HEK293 (cell line): ENCODE data around the gene MRPL44.

ENCODE experiments used
- CTCF ChIA-PET: fragments of 350-600 bp; formaldehyde crosslinking; extraction: SDS; loops from one replicate; lab custom pipeline; 2021; ENCODE audit warnings: antibody characterized with exemption; lab: Yijun Ruan, JAX
- POLR2A ChIA-PET: fragments of 300-600 bp; formaldehyde crosslinking; extraction: SDS; loops from one replicate; lab custom pipeline; 2020; ENCODE audit warnings: antibody characterized with exemption, inconsistent platforms; lab: Yijun Ruan, JAX
- H3K27ac ChIP-seq: fragments of 200-500 bp; sonication (Bioruptor generic); 2 replicates; pipeline ENCODE4 v1.5.1; 2014; ENCODE audit warnings: low read depth, low read length, control low read depth, inconsistent platforms; ENCODE audit errors: extremely low read depth
- H3K36me3 ChIP-seq, 2 experiments: fragments of 200-500 bp in 1 of 2; sonication (Bioruptor generic) in 1 of 2; 1 replicate in 1 of 2; 2 replicates in 1 of 2; pipeline ENCODE4 v1.5.1; 2014 to 2017; ENCODE audit warnings: inconsistent platforms in 2 of 2, low read length in 2 of 2; ENCODE audit not compliant: control insufficient read depth in 2 of 2, insufficient read depth in 1 of 2
- H3K4me1 ChIP-seq: fragments of 200-500 bp; sonication (Bioruptor generic); 2 replicates; pipeline ENCODE4 v1.5.1; 2014; ENCODE audit warnings: mild to moderate bottlenecking, low read length, inconsistent platforms; ENCODE audit not compliant: control insufficient read depth, insufficient read depth
- H3K4me3 ChIP-seq: 2 replicates; pipeline ENCODE4 v1.5.1; 2011; ENCODE audit warnings: low read depth, mild to moderate bottlenecking, control low read depth, low read length, moderate library complexity
- H3K9me3 ChIP-seq: fragments of 200-500 bp; sonication (Bioruptor generic); 2 replicates; pipeline ENCODE4 v1.5.1; 2014; ENCODE audit warnings: low read depth, low read length, inconsistent platforms; ENCODE audit not compliant: control insufficient read depth, insufficient read depth
- HOXD13 ChIP-seq: sonication (generic); formaldehyde crosslinking; IDR thresholded peaks from 2 replicates; pipeline ENCODE4 v1.8.0; 2022; ENCODE audit warnings: missing genetic modification reagents, borderline replicate concordance
- TRIM28 ChIP-seq: IDR thresholded peaks from 2 replicates; pipeline ENCODE4 v1.6.1; 2011; ENCODE audit warnings: low read length, control low read depth, borderline replicate concordance
- TSHZ1 ChIP-seq: fragments of 450-650 bp; formaldehyde crosslinking; IDR thresholded peaks from 2 replicates; pipeline ENCODE4 v1.5.1; 2016; ENCODE audit warnings: missing biosample characterization, missing genetic modification characterization, borderline replicate concordance
- WT1 ChIP-seq: fragments of 450-650 bp; formaldehyde crosslinking; IDR thresholded peaks from 2 replicates; pipeline ENCODE4 v1.5.1; 2016; ENCODE audit warnings: missing biosample characterization, missing genetic modification characterization
- ZBTB44 ChIP-seq: fragments of 450-650 bp; IDR thresholded peaks from 2 replicates; pipeline ENCODE4 v1.5.1; 2018; ENCODE audit warnings: missing biosample characterization, mild to moderate bottlenecking, missing genetic modification characterization
- ZNF26 ChIP-seq: fragments of 450-650 bp; formaldehyde crosslinking; IDR thresholded peaks from 2 replicates; pipeline ENCODE4 v1.5.1; 2016; ENCODE audit warnings: missing biosample characterization, missing genetic modification characterization
- ZNF280D ChIP-seq: fragments of 450-650 bp; formaldehyde crosslinking; IDR thresholded peaks from 2 replicates; pipeline ENCODE4 v1.5.1; 2016; ENCODE audit warnings: missing biosample characterization, missing genetic modification characterization
- ZNF292 ChIP-seq: fragments of 450-650 bp; formaldehyde crosslinking; IDR thresholded peaks from 2 replicates; pipeline ENCODE4 v1.5.1; 2016; ENCODE audit warnings: low read depth, missing biosample characterization, missing genetic modification characterization, borderline replicate concordance
- ZNF366 ChIP-seq: fragments of 450-650 bp; formaldehyde crosslinking; conservative IDR thresholded peaks from 2 replicates; pipeline ENCODE4 v1.5.1; 2016; ENCODE audit warnings: missing biosample characterization, missing genetic modification characterization
- ZNF391 ChIP-seq: fragments of 450-650 bp; formaldehyde crosslinking; IDR thresholded peaks from 2 replicates; pipeline ENCODE4 v1.5.1; 2016; ENCODE audit warnings: low read depth, missing biosample characterization, missing genetic modification characterization, borderline replicate concordance
- ZNF394 ChIP-seq: fragments of 450-650 bp; formaldehyde crosslinking; IDR thresholded peaks from 2 replicates; pipeline ENCODE4 v1.5.1; 2016; ENCODE audit warnings: missing biosample characterization, missing genetic modification characterization, mild to moderate bottlenecking, moderate library complexity, borderline replicate concordance
- ZNF544 ChIP-seq: fragments of 450-650 bp; formaldehyde crosslinking; IDR thresholded peaks from 2 replicates; pipeline ENCODE4 v1.5.0; 2017; ENCODE audit warnings: missing biosample characterization, missing genetic modification characterization
- ZNF580 ChIP-seq: fragments of 450-650 bp; formaldehyde crosslinking; IDR thresholded peaks from 2 replicates; pipeline ENCODE4 v1.5.1; 2016; ENCODE audit warnings: missing biosample characterization, missing genetic modification characterization
- ZNF626 ChIP-seq: fragments of 450-650 bp; sonication (Bioruptor Pico); formaldehyde crosslinking; IDR thresholded peaks from 2 replicates; pipeline ENCODE4 v1.5.1; 2018; ENCODE audit warnings: missing biosample characterization, missing genetic modification characterization, inconsistent platforms
- ZNF670 ChIP-seq: fragments of 450-650 bp; formaldehyde crosslinking; IDR thresholded peaks from 2 replicates; pipeline ENCODE4 v1.5.1; 2016; ENCODE audit warnings: missing biosample characterization, missing genetic modification characterization, low read depth
- ZNF704 ChIP-seq: fragments of 450-650 bp; formaldehyde crosslinking; IDR thresholded peaks from 2 replicates; pipeline ENCODE4 v1.5.1; 2016; ENCODE audit warnings: missing biosample characterization, missing genetic modification characterization
- ZSCAN16 ChIP-seq: fragments of 450-650 bp; formaldehyde crosslinking; IDR thresholded peaks from 2 replicates; pipeline ENCODE4 v1.5.1; 2016; ENCODE audit warnings: missing biosample characterization, missing genetic modification characterization

Gene MRPL44

GRCh38 chr2:223996391-223996790 lies 39.1 kb downstream of the MRPL44 start:
- Histone ChIP-seq H3K36me3 (peaks cover 0 to 32% of the 10 kb centered on the region in 2 experiments; a peak in 1 of 3 replicates), H3K4me3 (no peak overlapping the region), H3K4me1 (no peaks in the 10 kb centered on the region), H3K27ac (no peak overlapping the region), H3K9me3 (no peaks in the 10 kb centered on the region)
- POLR2A ChIA-PET = no interaction called here
- CTCF ChIA-PET = interaction anchor here (0.5 to 5.4 kb wide), 4 partner anchors 9 to 290 kb away, joined by 3 to 205 read pairs (median 4); no protein-coding TSS in a partner anchor
- no peak for TF ChIP-seq ZNF366
- peak; percentile 64 for TF ChIP-seq WT1 (tag by site-specific recombination)

- Histone ChIP-seq H3K36me3 (peaks cover 0 to 31% of the 10 kb centered on the region in 2 experiments; a peak in 1 of 3 replicates), H3K27ac (no peak overlapping the region), H3K4me1 (no peaks in the 10 kb centered on the region), H3K4me3 (no peak overlapping the region), H3K9me3 (no peaks in the 10 kb centered on the region)
- TF ChIP-seq ZNF580 (tag by site-specific recombination) (no peak), ZNF626 (no peak), ZNF394 (no peak), ZNF280D (no peak), ZNF26 (no peak), ZNF292 (no peak), ZBTB44 (tag by site-specific recombination) (no peak), ZNF704 (tag by site-specific recombination) (no peak), TRIM28 (no peak), ZNF391 (tag by site-specific recombination) (no peak)
- ChIA-PET CTCF (interaction anchor here (1.0 to 2.1 kb wide), 2 partner anchors 285 to 287 kb away, joined by 3 to 6 read pairs; no protein-coding TSS in a partner anchor), POLR2A (no interaction called here)
Measured at GRCh38 chr2:223997938-223998337, 40.7 kb downstream of the MRPL44 start.

- Histone ChIP-seq H3K4me1 (no peaks in the 10 kb centered on the region), H3K4me3 (no peak overlapping the region), H3K27ac (no peak overlapping the region), H3K36me3 (peaks cover 0 to 31% of the 10 kb centered on the region in 2 experiments; a peak in 1 of 3 replicates), H3K9me3 (no peaks in the 10 kb centered on the region)
- POLR2A ChIA-PET = no interaction called here
- CTCF ChIA-PET = interaction anchor here (0.9 to 2.1 kb wide), 3 partner anchors 284 to 287 kb away, joined by 3 to 6 read pairs (median 3); no protein-coding TSS in a partner anchor
- TF ChIP-seq TSHZ1 = no peak
- no peak for TF ChIP-seq HOXD13 (CRISPR knock-in tag)
- no peak for TF ChIP-seq ZSCAN16
- TF ChIP-seq ZNF544 = no peak
- no peak for TF ChIP-seq ZNF670 (tag by site-specific recombination)
- no peak for TF ChIP-seq WT1 (tag by site-specific recombination)
Measured at GRCh38 chr2:223998948-223999347, 41.7 kb downstream of the MRPL44 start.
